ENCODE results near the gene BBS5.

GRCh38 chr2:169495310-169495928, 16.1 kb downstream of the BBS5 start:
- no peak for TF ChIP-seq CTCF (IDR thresholded peaks at IDR 0.05; ENCODE audit: low read depth, low read length)
- TF ChIP-seq POLR2A (IDR thresholded peaks at IDR 0.05; ENCODE audit: extremely low read depth, insufficient read length) = no peak
- no peak for TF ChIP-seq MAX (IDR thresholded peaks at IDR 0.05; ENCODE audit: low read depth, low read length)
